ENCODE results near the gene TPH1.

Gene TPH1

GRCh38 chr11:18078909-18079308, 32.8 kb upstream of the TPH1 start:
- no peak overlapping the region for H3K4me3 ChIP-seq (ENCODE audit: low read depth, low read length)
- no peak for DNase-seq (ENCODE audit: low read depth)

GRCh38 chr11:18075444-18075843, 29.4 kb upstream of the TPH1 start:
- no peak overlapping the region for H3K4me3 ChIP-seq (ENCODE audit: low read depth, low read length)
- TF ChIP-seq, protein P1, sequence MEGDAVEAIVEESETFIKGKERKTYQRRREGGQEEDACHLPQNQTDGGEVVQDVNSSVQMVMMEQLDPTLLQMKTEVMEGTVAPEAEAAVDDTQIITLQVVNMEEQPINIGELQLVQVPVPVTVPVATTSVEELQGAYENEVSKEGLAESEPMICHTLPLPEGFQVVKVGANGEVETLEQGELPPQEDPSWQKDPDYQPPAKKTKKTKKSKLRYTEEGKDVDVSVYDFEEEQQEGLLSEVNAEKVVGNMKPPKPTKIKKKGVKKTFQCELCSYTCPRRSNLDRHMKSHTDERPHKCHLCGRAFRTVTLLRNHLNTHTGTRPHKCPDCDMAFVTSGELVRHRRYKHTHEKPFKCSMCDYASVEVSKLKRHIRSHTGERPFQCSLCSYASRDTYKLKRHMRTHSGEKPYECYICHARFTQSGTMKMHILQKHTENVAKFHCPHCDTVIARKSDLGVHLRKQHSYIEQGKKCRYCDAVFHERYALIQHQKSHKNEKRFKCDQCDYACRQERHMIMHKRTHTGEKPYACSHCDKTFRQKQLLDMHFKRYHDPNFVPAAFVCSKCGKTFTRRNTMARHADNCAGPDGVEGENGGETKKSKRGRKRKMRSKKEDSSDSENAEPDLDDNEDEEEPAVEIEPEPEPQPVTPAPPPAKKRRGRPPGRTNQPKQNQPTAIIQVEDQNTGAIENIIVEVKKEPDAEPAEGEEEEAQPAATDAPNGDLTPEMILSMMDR (IDR thresholded peaks at IDR 0.05; ENCODE audit: insufficient read depth, low read depth, low read length, missing control alignments) = no peak
- no peak for DNase-seq (ENCODE audit: low read depth)

More at GRCh38 chr11:18078909-18079308, 32.8 kb upstream of the TPH1 start:
- TF ChIP-seq, protein P1 (IDR thresholded peaks at IDR 0.05; ENCODE audit: insufficient read depth, low read depth, low read length, missing control alignments) = no peak

DNA sequence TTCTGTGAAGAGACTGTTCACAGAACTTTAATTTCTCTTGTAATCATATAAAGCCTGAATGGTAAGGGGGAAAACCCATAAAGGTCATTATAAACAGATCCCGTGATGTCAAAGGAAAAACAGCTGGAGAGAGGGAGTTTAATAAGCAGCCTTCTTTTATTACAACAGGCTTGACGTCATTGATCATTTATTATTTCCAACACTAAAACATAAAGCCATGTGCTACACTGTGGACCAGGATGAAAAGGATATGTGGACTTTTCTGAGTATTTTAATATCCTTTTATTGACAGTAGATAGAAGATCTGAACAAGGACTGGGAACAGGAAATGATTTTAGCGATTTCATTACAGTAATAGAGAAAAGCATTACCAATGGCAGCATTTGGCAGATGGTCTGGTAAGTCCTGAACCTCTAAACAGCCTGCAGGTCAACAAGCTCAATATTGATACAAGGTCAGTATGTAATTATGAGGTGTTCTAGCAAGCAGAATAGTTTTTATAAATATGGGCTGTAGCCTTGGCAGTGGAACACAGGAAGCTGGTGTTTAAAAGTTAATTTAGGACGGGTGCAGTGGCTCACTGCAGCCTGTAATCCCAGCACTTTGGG, 25.1 kb upstream of the TPH1 start:
- no peak overlapping the region for H3K4me3 ChIP-seq (ENCODE audit: low read depth, low read length)
- TF ChIP-seq, protein P1 (IDR thresholded peaks at IDR 0.05; ENCODE audit: insufficient read depth, low read depth, low read length, missing control alignments) = no peak
- no peak for DNase-seq (ENCODE audit: low read depth)

GRCh38 chr11:18067372-18067771, 21.3 kb upstream of the TPH1 start:
- no peak for DNase-seq (ENCODE audit: low read depth)
- TF ChIP-seq, protein P1 (IDR thresholded peaks at IDR 0.05; ENCODE audit: insufficient read depth, low read depth, low read length, missing control alignments) = no peak
- H3K4me3 ChIP-seq (ENCODE audit: low read depth, low read length) = no peak overlapping the region

GRCh38 chr11:18066626-18067025, 20.6 kb upstream of the TPH1 start:
- DNase-seq (ENCODE audit: low read depth) = no peak
- TF ChIP-seq, protein P1 (IDR thresholded peaks at IDR 0.05; ENCODE audit: insufficient read depth, low read depth, low read length, missing control alignments) = no peak
- H3K4me3 ChIP-seq (ENCODE audit: low read depth, low read length) = no peak overlapping the region

DNA sequence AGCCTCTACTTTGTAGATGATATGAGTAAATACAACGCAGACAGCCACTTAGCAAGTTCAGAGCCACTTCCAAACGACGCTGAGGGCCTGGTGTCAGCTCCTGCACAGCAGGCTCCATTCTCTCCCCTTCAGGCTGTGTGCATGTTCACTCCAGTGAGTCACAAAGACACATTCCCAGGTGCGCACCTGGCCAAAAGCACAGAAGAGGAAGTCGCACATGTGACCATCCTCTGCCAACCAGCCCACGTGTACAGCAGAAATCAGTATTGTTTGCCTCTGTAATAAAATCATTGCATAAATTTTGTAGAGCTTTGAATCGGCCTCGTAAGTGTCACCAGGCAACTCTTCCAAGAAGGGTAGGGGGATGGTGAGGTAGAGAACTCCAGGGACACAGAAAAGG, 19.5 kb upstream of the TPH1 start:
- no peak overlapping the region for H3K4me3 ChIP-seq (ENCODE audit: low read depth, low read length)
- DNase-seq (ENCODE audit: low read depth) = no peak
- TF ChIP-seq, protein P1 (IDR thresholded peaks at IDR 0.05; ENCODE audit: insufficient read depth, low read depth, low read length, missing control alignments) = no peak

DNA sequence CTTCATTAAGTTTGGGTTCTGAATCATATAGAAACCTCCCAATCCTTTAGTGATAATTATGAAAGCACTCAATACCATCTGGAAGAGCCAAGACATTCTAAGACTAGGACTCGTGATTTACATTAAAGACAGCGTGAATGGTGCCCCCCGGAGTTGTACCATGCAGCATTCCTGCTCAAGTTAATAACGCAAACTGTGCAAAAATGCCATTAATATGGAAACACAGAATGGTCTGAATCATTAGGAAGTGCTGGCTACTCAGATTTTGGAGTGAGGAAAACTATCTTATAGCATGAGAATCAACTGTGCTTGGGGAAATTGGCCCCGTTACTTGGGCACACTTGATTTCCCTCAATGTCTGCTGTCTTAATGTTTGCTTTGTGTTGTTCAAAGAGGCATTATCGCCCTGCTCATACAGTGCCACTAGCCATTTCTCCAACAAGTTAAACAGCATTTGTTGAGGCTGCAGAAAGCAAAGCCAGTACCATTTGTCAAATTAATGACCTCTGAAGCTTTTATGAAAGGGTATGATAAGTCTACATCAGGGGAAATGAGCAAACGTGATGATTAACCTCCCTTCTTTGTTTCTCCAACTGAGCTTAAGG, 18.5 kb upstream of the TPH1 start:
- no peak overlapping the region for H3K4me3 ChIP-seq (ENCODE audit: low read depth, low read length)
- no peak for DNase-seq (ENCODE audit: low read depth)
- TF ChIP-seq, protein P1 (IDR thresholded peaks at IDR 0.05; ENCODE audit: insufficient read depth, low read depth, low read length, missing control alignments) = no peak

All from GM12865 (cell line).